NCI-H187 (cell line): Measurements from ENCODE around the gene ARHGEF37.
"Not testable (repeated sequence)": the region's sequence is repeated elsewhere in the genome, so short reads cannot be mapped to it uniquely, and the experiment has no call there.

Experiments used
- DNase-seq, 2 experiments: peaks; one replicate each; lab custom pipeline; 2025; lab: John Stamatoyannopoulos, UW

ARHGEF37 gene

GRCh38 chr5:149581192-149581861 lies at the start of gene ARHGEF37:
Gene ARHGEF37, plus strand, starts transcription at chr5:149581498. Its CDS starts 16,272 bp downstream, at chr5:149597770.
- no peak for DNase-seq

- DNase-seq = no peak
Observed at GRCh38 chr5:149532413-149532812, 48.9 kb upstream of the ARHGEF37 start.

GRCh38 chr5:149535787-149536186 lies 45.5 kb upstream of the ARHGEF37 start:
- not testable (repeated sequence) for DNase-seq

- DNase-seq = no peak
Observed at GRCh38 chr5:149537374-149537975, 43.8 kb upstream of the ARHGEF37 start.

- DNase-seq = no peak
Observed at GRCh38 chr5:149540089-149540488, 41.2 kb upstream of the ARHGEF37 start.

- no peak for DNase-seq
Observed at GRCh38 chr5:149541893-149542292, 39.4 kb upstream of the ARHGEF37 start.

GRCh38 chr5:149543361-149544027 lies 37.8 kb upstream of the ARHGEF37 start:
- DNase-seq = no peak

GRCh38 chr5:149544028-149544420 lies 37.3 kb upstream of the ARHGEF37 start:
- DNase-seq = no peak

- no peak for DNase-seq
Observed at GRCh38 chr5:149545327-149545726, 36.0 kb upstream of the ARHGEF37 start.

GRCh38 chr5:149546974-149547373 lies 34.3 kb upstream of the ARHGEF37 start:
- DNase-seq = no peak

- DNase-seq = peak; percentile 41 to 48
Observed at GRCh38 chr5:149549461-149550267, 31.6 kb upstream of the ARHGEF37 start.

GRCh38 chr5:149550268-149550583 lies 31.1 kb upstream of the ARHGEF37 start:
- no peak for DNase-seq

GRCh38 chr5:149550594-149551226 lies 30.6 kb upstream of the ARHGEF37 start:
- DNase-seq = no peak

- DNase-seq = peak; percentile 94 to 97
Observed at GRCh38 chr5:149551227-149552037, 29.9 kb upstream of the ARHGEF37 start, which contains the start of gene CSNK1A1. Gene CSNK1A1, minus strand, starts transcription at chr5:149551439. Its CDS starts 475 bp downstream, at chr5:149550964.

- DNase-seq = no peak
Observed at GRCh38 chr5:149552038-149552494, 29.2 kb upstream of the ARHGEF37 start.

- no peak for DNase-seq
Observed at GRCh38 chr5:149552553-149553160, 28.6 kb upstream of the ARHGEF37 start.

GRCh38 chr5:149559706-149560105 lies 21.6 kb upstream of the ARHGEF37 start:
- no peak for DNase-seq

- no peak for DNase-seq
Observed at GRCh38 chr5:149561848-149562247, 19.4 kb upstream of the ARHGEF37 start.

- DNase-seq = no peak
Observed at GRCh38 chr5:149563466-149563865, 17.8 kb upstream of the ARHGEF37 start.

- peak; percentile 15 to 58 for DNase-seq
Observed at GRCh38 chr5:149564542-149565140, 16.7 kb upstream of the ARHGEF37 start.
